H9 (cell line): ENCODE measurements around the gene DGKD. TPM values are rescaled to one million over a fixed set of nuclear protein-coding genes. Genes with fewer than 3 reads are reported as not detected.

Experiments used
- DNase-seq: peaks from one replicate; pipeline ENCODE4 v3.0.0-alpha.2; 2017
- H2AFZ ChIP-seq: one replicate; pipeline ENCODE4 v1.6.1; 2013; ENCODE audit warnings: mild to moderate bottlenecking, low read length, control low read depth, moderate library complexity
- H2AK5ac ChIP-seq: 2 replicates; pipeline ENCODE4 v1.6.1; 2013; ENCODE audit warnings: low read length, control low read depth, mixed read lengths; ENCODE audit not compliant: insufficient read length
- H2BK120ac ChIP-seq: one replicate; pipeline ENCODE4 v1.6.1; 2013; ENCODE audit warnings: low read depth, mild to moderate bottlenecking, low read length, control low read depth, inconsistent platforms; ENCODE audit not compliant: poor library complexity, severe bottlenecking
- H2BK12ac ChIP-seq: 2 replicates; pipeline ENCODE4 v1.6.1; 2013; ENCODE audit warnings: low read length, control low read depth, mixed read lengths, low read depth; ENCODE audit not compliant: insufficient read length
- H2BK15ac ChIP-seq: 2 replicates; pipeline ENCODE4 v1.6.1; 2013; ENCODE audit warnings: low read depth, low read length, control low read depth
- H2BK20ac ChIP-seq: one replicate; pipeline ENCODE4 v1.6.1; 2013; ENCODE audit warnings: low read depth, mild to moderate bottlenecking, low read length, control low read depth, inconsistent platforms; ENCODE audit not compliant: poor library complexity, severe bottlenecking
- H2BK5ac ChIP-seq: 2 replicates; pipeline ENCODE4 v1.6.1; 2013; ENCODE audit warnings: low read length, control low read depth, mixed read lengths; ENCODE audit not compliant: insufficient read length
- H3K14ac ChIP-seq: 2 replicates; pipeline ENCODE4 v1.6.1; 2013; ENCODE audit warnings: low read length, control low read depth; ENCODE audit not compliant: insufficient read depth
- H3K18ac ChIP-seq: 2 replicates; pipeline ENCODE4 v1.6.1; 2013; ENCODE audit warnings: low read depth, mild to moderate bottlenecking, mixed read lengths, low read length, control low read depth; ENCODE audit not compliant: insufficient read length
- H3K23ac ChIP-seq: 2 replicates; pipeline ENCODE4 v1.6.1; 2013; ENCODE audit warnings: low read length, control low read depth, mixed read lengths, low read depth; ENCODE audit not compliant: insufficient read length
- H3K23me2 ChIP-seq: 2 replicates; pipeline ENCODE4 v1.6.1; 2013; ENCODE audit warnings: low read depth, mild to moderate bottlenecking, mixed read lengths, low read length, control low read depth; ENCODE audit not compliant: insufficient read length, poor library complexity, severe bottlenecking
- H3K27ac ChIP-seq: 2 replicates; pipeline ENCODE4 v1.5.1; 2013; ENCODE audit warnings: low read length, control low read depth, mixed read lengths, low read depth; ENCODE audit not compliant: insufficient read length
- H3K27me3 ChIP-seq: 2 replicates; pipeline ENCODE4 v1.6.1; 2013; ENCODE audit warnings: low read length, control low read depth, inconsistent platforms; ENCODE audit not compliant: insufficient read depth
- H3K4ac ChIP-seq: 2 replicates; pipeline ENCODE4 v1.6.1; 2013; ENCODE audit warnings: low read depth, mild to moderate bottlenecking, control low read depth, inconsistent platforms, low read length, moderate library complexity
- H3K4me1 ChIP-seq: 2 replicates; pipeline ENCODE4 v1.6.1; 2013; ENCODE audit warnings: low read length, control low read depth, inconsistent platforms; ENCODE audit not compliant: insufficient read depth
- H3K4me2 ChIP-seq: 2 replicates; pipeline ENCODE4 v1.6.1; 2013; ENCODE audit warnings: low read length, control low read depth, mixed read lengths; ENCODE audit not compliant: insufficient read length, insufficient read depth
- H3K56ac ChIP-seq: 2 replicates; pipeline ENCODE4 v1.6.1; 2013; ENCODE audit warnings: low read depth, mild to moderate bottlenecking, mixed read lengths, low read length, control low read depth; ENCODE audit not compliant: insufficient read length
- H3K79me1 ChIP-seq: 2 replicates; pipeline ENCODE4 v1.6.1; 2013; ENCODE audit warnings: low read depth, mild to moderate bottlenecking, moderate library complexity, low read length, control low read depth, inconsistent platforms; ENCODE audit not compliant: insufficient read depth, poor library complexity, severe bottlenecking
- H3K79me2 ChIP-seq: 2 replicates; pipeline ENCODE4 v1.6.1; 2013; ENCODE audit warnings: low read length, control low read depth, inconsistent platforms; ENCODE audit not compliant: insufficient read depth
- H3K9ac ChIP-seq: 2 replicates; pipeline ENCODE4 v1.6.1; 2013; ENCODE audit warnings: low read length, control low read depth, mixed read lengths; ENCODE audit not compliant: insufficient read length; ENCODE audit errors: extremely low read depth
- H3K9me3 ChIP-seq: one replicate; pipeline ENCODE4 v1.6.1; 2013; ENCODE audit warnings: low read depth, low read length, inconsistent platforms; ENCODE audit not compliant: control insufficient read depth
- H3T11ph ChIP-seq: one replicate; pipeline ENCODE4 v1.6.1; 2013; ENCODE audit warnings: mild to moderate bottlenecking, low read length, control low read depth, inconsistent platforms
- H4K20me1 ChIP-seq: one replicate; pipeline ENCODE4 v1.6.1; 2013; ENCODE audit not compliant: control insufficient read depth, insufficient read length, insufficient read depth
- H4K5ac ChIP-seq: 2 replicates; pipeline ENCODE4 v1.6.1; 2013; ENCODE audit warnings: low read depth, mild to moderate bottlenecking, mixed read lengths, low read length, control low read depth; ENCODE audit not compliant: insufficient read length
- H4K8ac ChIP-seq: replicated peaks from 2 replicates; pipeline ENCODE4 v1.6.1; 2013; ENCODE audit warnings: low read length, control low read depth, mixed read lengths, low read depth; ENCODE audit not compliant: insufficient read length
- H4K91ac ChIP-seq: 2 replicates; pipeline ENCODE4 v1.6.1; 2013; ENCODE audit warnings: low read depth, mild to moderate bottlenecking, moderate library complexity, mixed read lengths, low read length, control low read depth; ENCODE audit not compliant: insufficient read length
- H3K27ac Mint-ChIP-seq, 3 experiments: 2 replicates in 2 of 3; 3 replicates in 1 of 3; pipeline ENCODE4 v1.8.0; 2020 to 2021; ENCODE audit warnings: mixed read lengths in 3 of 3, mild to moderate bottlenecking in 1 of 3, moderate library complexity in 1 of 3
- H3K27me3 Mint-ChIP-seq: 2 replicates; pipeline ENCODE4 v1.8.0; 2021; ENCODE audit warnings: low read depth, mild to moderate bottlenecking, moderate library complexity, mixed read lengths
- H3K36me3 Mint-ChIP-seq, 3 experiments: 2 replicates in 2 of 3; 3 replicates in 1 of 3; pipeline ENCODE4 v1.8.0; 2020 to 2021; ENCODE audit warnings: low read depth in 3 of 3, mixed read lengths in 3 of 3; ENCODE audit not compliant: insufficient read depth in 1 of 3
- H3K4me1 Mint-ChIP-seq, 2 experiments: 2 replicates each; pipeline ENCODE4 v1.8.0; 2020; ENCODE audit warnings: mixed read lengths in 2 of 2
- H3K4me3 Mint-ChIP-seq, 2 experiments: 2 replicates in 1 of 2; 3 replicates in 1 of 2; pipeline ENCODE4 v1.8.0; 2020 to 2021; ENCODE audit warnings: mild to moderate bottlenecking in 2 of 2, mixed read lengths in 2 of 2, moderate library complexity in 1 of 2
- H3K9me3 Mint-ChIP-seq, 2 experiments: 2 replicates in 1 of 2; 3 replicates in 1 of 2; pipeline ENCODE4 v1.8.0; 2020; ENCODE audit warnings: mild to moderate bottlenecking in 2 of 2, mixed read lengths in 2 of 2, moderate library complexity in 1 of 2
- CTCF ChIP-seq: fragments of 200-600 bp; sonication (generic); conservative IDR thresholded peaks from 3 replicates; pipeline ENCODE4 v1.8.0; 2021; ENCODE audit warnings: antibody characterized with exemption, mild to moderate bottlenecking
- WGBS: extraction: QIAGEN DNeasy Blood & Tissue Kit; methylation state at CpG from one replicate; pipeline ENCODE4 v1.1.7; 2013; ENCODE audit warnings: missing lambda C conversion rate, low lambda C conversion rate, mixed read lengths; ENCODE audit not compliant: insufficient read length; ENCODE audit errors: extremely low coverage; 5-methylcytosine and 5-hydroxymethylcytosine counted together
- total RNA-seq: library from RNA; stranded (reverse); gene quantifications from 2 replicates; pipeline ENCODE4 v1.2.1, GENCODE V29; 2021

Gene DGKD
- total RNA-seq, 1 experiment from 2014 or later = 20.7 TPM

GRCh38 chr2:233464056-233464455 lies 109.8 kb downstream of the DGKD start:
- no peak overlapping the region for H2AK5ac ChIP-seq
- Mint-ChIP-seq H3K27ac (peak overlapping the region in 1 of 3 experiments; percentile 76; a peak in 2 of 7 replicates), H3K27me3 (no peaks in the 10 kb centered on the region; the same call in none of the 2 replicates), H3K36me3 (peaks cover 25 to 48% (median 39%) of the 10 kb centered on the region in 3 experiments), H3K9me3 (no peaks in the 10 kb centered on the region; a peak in 1 of 5 replicates), H3K4me3 (no peak overlapping the region), H3K4me1 (no peaks in the 10 kb centered on the region)
- no peak for TF ChIP-seq CTCF
- no peak overlapping the region for H2BK5ac ChIP-seq
- no peak overlapping the region for H3K14ac ChIP-seq
- no peak overlapping the region for H3K9ac ChIP-seq
- no peak overlapping the region for H3K27ac ChIP-seq
- H3K27me3 ChIP-seq = no peaks in the 10 kb centered on the region
- H3K79me1 ChIP-seq = no peaks in the 10 kb centered on the region
- H2BK120ac ChIP-seq = no peak overlapping the region
- no peak overlapping the region for H3K18ac ChIP-seq
- H3K4me2 ChIP-seq = no peak overlapping the region
- DNase-seq = no peak
- H3K56ac ChIP-seq = no peak overlapping the region
- H3K9me3 ChIP-seq = no peaks in the 10 kb centered on the region
- no peak overlapping the region for H4K91ac ChIP-seq
- no peaks in the 10 kb centered on the region for H4K20me1 ChIP-seq
- H2AFZ ChIP-seq = no peak overlapping the region
- H2BK15ac ChIP-seq = no peak overlapping the region
- no peak overlapping the region for H3T11ph ChIP-seq
- no peaks in the 10 kb centered on the region for H3K4me1 ChIP-seq
- no CpG with 5 or more reads among the region's 19 CpGs for WGBS
- no peak overlapping the region for H3K4ac ChIP-seq
- no peak overlapping the region for H4K8ac ChIP-seq
- no peak overlapping the region for H2BK20ac ChIP-seq
- no peak overlapping the region for H3K23ac ChIP-seq
- no peaks in the 10 kb centered on the region for H3K23me2 ChIP-seq
- no peak overlapping the region for H2BK12ac ChIP-seq
- H3K79me2 ChIP-seq = no peaks in the 10 kb centered on the region
- no peak overlapping the region for H4K5ac ChIP-seq
